GM19324 (cell line): ENCODE data around the gene ZSCAN10.
"Not testable (repeated sequence)": the region's sequence is repeated elsewhere in the genome, so short reads cannot be mapped to it uniquely, and the experiment has no call there.

ENCODE experiments used
- ATAC-seq: cut with Tn5 transposase; IDR thresholded peaks from one replicate; pipeline ENCODE4 v1.9.1; 2021; ENCODE audit warnings: mild to moderate bottlenecking, moderate library complexity; ENCODE audit not compliant: unreplicated experiment, low FRiP score

ZSCAN10 gene

DNA sequence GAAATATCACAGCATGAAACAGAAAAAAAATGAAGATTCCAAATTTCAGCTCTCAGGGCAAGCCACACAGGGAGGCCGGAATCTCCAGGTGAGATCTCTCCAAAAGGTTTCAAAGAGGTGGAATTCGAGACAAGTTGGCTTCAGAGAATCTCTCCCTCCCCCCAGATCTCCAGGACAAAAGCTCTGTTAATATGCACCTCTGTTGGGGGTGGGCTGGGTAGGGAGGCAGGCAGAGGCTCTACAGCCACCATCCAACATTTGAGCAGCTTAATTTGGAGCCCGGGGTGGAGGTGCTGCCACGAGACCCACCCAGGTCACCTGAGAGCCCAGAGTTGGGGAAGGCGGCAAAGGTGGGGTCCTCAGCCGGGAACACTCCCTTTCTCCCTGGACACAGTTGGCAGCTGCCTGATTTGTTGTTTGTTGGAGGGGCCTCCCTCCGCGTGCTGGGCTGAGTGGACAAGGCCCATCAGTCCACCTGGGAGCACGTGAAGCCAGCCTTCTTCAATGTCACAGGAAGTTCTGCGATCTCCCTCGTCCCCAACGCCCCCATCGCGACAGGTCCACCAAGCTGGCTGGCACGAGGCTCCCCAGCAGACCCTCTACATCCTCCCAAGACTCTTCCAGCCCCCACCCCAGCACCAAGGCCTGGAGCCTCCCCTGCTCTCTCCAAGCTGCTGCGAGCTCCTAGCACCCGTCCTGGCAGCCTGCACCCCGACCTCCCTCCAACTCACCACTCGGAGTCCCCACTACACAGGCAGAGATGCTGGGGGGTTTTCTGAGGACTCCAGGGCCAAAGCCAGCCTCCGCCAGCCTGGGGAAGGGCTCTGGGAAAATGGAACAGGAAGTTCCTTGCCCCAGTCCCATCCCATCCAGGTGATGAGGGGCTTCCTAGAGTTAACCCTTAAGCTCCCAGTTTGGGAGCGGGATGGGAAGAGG is at the start of gene ZSCAN10:
ZSCAN10 (minus strand) TSS at position 836 of the 936 bp plus-strand sequence. CDS start 6,357 bp downstream, outside the sequence.
- no peak for ATAC-seq

DNA sequence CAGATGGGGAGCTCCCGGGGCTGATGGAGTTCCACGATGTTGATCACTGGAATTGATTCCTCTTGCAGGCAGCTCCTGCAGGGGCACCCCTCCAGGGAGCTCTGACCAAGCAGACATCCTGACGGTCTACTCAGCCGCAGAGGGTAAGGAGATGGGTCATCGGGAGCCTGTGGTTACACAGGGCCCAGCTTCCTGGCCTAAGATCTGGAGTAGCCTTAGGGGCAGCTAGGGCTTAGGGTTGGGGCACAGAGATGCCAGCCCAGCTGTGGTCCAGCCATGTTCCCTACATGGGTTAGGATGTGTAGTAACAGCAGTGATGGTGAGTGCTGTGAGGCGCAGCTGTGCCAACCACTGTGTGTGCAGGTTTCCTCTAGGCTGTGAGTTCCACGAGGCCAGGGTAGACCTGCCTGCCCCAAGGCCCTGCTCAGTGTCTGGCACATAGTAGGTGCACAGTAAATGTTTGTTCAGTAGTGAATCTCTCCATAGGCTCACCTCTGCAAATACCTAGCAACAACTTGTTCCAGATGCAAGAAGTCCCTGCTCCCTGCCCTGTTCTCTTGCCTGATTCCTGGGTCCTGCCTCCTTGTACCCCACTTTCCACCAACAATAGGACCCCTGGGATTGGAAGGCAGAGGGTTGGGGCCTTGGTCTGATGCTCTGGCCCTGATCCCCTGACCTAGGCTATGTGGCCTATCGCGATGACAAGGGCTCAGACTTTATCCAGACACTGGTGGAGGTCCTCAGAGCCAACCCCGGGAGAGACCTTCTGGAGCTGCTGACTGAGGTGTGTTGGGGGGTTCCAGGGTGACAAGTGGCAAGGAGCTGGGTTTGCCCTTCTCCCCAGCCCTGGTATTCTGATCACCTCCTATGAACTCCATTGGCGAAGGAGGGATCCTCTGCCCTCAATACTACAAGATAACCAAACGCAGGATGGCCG is 49.4 kb upstream of the ZSCAN10 start:
- no peak for ATAC-seq

DNA sequence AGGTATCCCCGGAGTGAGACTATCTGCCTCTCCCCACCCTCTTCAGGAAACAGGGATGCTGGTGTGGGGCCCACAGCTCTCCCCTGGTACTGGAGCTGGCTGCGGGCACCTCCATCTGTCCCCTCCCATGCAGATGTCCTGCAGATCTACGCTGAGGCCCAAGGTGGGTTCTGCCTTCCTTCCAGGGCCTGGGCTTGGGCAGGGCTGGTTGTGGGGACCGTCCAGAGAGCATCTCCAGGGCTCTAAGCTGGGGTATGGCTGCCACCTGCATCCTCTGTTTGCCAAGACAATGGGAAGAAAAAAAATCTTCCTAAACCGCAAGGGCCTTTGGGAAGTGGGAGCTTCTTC is 48.6 kb upstream of the ZSCAN10 start:
- no peak for ATAC-seq

DNA sequence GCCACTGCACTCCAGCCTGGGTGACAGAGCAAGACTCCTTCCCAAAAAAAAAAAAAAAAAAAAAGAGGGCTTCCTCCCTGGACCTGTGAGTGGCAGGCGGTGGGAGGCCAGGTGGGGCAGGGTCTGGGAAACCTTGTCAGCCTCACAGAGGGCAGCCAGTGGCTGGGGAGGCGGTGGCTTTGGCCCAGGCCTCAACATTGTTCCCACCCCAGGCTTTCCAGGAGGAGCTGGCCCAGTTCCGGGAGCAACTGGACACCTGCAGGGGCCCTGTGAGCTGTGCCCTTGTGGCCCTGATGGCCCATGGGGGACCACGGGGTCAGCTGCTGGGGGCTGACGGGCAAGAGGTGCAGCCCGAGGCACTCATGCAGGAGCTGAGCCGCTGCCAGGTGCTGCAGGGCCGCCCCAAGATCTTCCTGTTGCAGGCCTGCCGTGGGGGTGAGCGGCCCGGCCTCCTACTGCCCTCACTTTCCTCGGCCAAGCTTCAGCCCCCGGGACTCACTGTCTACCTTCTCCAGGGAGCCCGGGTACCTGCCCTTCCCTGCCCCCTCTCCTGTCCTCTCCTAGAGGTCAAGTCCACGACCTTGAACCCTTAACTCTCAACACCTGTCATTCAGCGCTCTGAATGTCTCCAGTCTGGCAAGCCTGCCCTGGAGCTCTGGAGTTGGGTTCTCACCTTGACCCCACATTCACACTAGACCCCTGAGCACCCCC is 48.1 kb upstream of the ZSCAN10 start:
- no peak for ATAC-seq

DNA sequence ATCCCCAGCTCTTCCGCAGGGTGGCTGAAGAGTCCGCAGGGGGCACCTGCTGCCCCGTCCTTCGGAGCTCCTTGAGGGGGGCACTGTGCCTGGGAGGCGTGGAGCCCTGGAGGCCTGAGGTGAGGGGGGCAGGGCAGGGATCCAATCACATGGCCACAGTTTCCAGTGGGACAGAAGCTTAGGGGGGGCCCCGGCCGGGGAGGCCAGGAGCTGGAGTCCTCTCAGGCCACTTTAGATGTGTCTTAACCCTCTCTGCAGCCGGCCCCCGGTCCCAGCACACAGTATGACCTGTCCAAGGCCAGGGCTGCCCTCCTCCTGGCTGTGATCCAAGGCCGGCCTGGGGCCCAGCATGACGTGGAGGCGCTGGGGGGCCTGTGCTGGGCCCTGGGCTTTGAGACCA is 46.6 kb upstream of the ZSCAN10 start:
- no peak for ATAC-seq

DNA sequence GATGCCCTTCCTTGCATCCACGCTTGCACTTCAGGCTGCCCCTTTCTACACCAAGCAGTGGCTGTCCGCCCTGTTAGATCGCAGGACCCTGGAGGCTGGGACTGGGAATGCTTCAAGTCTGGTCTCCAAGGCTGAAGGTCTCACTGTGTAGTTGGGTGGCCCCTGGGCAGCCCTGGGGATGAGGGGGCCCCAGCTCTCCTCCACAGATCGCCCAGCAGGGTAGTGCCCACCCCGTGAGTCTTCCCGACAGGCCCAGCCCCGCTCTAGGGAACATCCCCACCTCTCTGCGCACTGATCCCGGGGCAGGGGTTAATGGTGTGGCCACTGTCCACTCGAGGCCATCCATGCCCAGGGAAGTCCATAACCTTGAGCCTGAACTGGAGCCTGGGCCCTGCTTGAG is 46.1 kb upstream of the ZSCAN10 start:
- no peak for ATAC-seq

DNA sequence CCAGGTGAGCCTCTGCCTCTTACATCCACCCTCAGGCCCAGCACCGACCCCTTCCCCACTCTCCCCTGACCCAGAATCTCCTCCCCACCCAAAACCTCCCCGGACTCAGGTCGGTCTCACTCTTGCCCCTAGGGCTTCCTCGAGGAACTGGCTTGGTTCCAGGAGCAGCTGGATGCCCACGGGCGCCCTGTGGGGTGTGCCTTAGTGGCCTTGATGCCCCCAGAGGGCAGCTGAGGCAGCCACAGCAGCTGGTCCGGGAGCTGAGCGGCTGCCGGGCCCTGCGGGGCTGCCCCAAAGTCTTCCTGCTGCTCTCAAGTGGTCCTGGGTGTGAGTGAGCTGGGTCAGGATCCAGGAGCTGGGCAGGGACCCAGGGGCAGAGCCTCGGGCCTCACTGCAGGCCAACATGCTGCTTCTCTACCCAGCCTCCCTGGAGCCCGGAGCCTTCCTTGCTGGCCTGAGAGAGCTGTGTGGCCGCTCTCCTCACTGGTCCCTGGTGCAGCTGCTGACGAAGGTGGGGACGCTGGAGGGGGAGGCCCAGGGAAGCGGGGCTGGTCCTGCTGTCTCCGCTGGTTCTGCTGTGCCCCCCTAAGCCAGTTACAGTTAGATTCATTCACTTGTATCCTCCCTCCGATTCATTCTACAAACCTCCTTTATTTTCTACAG is 45.4 kb upstream of the ZSCAN10 start:
- ATAC-seq = no peak

DNA sequence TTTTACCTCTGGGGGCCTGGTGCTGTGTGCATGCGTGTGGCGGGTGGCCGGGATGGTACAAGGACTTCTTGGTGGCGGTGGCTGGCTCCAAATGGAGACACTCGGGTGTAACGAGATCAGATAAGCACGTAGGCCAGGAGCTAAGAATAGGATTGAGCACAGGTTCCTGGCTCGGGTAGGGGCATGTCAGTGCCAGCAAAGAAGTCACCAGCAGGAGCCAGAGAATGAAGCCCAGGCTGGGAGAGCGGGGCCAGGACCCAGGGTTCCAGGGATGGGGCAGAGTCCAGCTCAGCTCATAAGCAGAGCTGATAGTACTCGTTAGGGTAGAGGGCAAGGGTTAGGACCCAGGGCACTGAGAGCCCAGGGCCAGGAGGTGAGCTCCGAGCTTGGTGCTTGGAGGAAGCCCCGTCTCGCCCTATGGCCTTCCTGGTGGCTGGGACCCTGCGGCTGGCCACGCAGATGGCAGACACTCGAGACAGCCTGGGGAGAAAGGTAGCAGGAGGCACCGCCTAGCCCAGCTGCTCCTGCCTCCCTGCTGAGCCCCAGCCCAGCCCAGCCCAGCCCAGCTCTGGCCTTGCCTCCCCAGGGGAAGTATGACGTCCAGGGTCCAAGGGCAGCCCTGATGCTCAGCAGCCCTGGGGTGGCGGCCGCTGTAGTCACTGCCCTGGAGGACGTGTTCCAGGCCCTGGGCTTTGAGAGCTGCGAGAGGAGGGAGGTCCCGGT is 44.7 kb upstream of the ZSCAN10 start:
- no peak for ATAC-seq

DNA sequence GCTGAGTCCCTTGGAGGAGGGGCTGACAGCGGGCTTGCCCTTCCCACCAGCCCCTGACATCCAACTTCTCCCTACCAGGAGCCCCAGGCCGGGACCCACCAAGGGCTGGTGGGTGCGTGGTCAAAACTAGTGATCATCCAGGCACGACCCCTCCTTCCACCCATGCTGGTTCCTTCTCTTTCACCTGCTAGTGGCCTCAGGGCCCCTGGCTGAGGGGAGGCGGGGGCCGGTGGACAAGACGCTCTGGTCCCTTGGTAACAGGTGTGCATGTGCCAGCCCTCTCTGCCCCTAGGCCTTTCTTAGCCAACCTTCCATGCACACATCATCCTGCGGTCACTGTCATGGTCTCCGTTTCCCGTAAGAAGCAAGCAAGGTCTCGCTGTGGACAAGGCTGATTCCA is 44.1 kb upstream of the ZSCAN10 start:
- no peak for ATAC-seq

DNA sequence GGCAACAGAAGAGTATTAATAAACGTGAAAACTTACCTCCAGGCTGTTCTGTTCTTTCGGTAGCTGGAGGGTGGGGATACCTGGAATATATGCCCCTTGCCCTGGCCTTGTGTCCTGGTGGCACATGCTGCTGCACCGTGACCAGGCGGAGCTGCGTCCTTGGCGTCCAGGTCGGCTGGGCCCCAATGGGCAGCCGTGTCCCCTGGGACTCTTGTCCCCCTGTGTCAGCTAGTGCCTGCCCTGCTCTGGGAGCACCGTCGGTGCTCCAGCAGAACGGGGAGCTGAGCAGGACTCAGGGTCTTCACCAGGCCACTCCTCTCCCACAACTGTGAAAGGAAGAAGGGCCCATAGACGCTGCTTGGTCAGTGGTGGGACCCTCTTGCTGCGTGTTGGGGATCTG is 43.7 kb upstream of the ZSCAN10 start:
- ATAC-seq = no peak

DNA sequence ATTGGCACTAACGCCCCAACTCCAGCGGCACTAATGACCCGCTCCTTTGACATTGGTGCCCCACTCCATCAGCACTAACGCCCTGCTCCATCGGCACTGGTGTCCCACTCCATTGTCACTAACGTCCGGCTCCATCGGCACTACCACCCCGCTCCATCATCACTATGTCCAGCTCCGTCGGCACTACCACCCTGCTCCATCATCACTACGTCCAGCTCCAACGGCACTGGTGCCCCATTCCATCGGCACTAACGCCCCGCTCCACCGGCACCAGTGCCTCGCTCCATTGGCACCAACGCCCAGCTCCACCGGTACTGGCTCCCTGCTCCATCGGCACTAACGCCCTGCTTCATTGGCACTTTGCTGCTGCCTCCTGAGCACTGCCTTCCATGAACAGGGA is 43.2 kb upstream of the ZSCAN10 start:
- no peak for ATAC-seq

DNA sequence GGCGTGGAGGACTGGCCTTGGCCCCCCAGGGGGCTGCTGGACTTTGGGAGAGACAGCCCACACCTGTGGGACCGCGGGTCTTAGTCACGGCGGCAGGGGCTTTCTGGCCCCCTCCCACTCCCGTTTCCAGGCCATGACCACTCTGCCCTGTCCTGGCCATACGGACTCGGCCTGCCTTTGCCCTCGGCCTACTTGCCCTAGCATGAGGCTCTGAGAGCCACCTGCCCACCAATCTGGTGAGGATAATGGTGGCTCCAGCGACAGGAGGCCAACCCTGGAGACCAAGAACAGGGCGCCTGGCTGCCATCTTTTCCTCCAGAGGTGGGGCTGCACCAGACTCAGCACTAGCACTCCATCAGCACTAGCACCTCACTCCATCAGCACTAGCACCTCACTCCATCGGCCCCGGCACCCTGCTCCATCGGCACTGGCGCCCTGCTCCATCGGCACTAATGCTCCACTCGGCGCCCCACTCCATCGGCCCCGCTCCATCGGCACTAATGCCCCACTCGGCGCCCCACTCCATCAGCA is 42.8 kb upstream of the ZSCAN10 start:
- ATAC-seq = no peak

DNA sequence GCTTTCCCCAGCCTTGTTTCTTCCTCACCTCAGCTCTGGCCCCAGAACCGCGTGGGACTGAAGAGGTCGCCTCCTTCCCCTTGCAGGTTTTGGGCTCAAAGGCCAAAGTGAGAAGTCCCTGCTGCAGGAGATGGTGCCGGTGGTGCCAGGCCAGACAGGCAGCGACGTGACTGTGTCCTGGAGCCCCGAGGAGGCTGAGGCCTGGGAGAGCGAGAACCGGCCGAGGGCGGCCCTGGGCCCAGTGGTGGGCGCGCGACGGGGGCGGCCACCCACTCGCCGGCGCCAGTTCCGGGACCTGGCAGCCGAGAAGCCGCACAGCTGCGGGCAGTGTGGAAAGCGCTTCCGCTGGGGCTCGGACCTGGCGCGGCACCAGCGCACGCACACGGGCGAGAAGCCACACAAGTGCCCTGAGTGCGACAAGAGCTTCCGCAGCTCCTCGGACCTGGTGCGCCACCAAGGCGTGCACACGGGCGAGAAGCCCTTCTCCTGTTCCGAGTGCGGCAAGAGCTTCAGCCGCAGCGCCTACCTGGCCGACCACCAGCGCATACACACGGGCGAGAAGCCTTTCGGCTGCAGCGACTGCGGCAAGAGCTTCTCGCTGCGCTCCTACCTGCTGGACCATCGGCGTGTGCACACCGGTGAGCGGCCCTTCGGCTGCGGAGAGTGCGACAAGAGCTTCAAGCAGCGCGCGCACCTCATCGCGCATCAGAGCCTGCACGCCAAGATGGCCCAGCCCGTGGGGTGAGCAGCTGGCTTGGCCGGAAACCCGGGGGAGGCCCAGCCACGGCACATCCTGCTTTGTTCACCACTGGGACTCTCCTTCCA is 41.7 kb upstream of the ZSCAN10 start:
- ATAC-seq = no peak

DNA sequence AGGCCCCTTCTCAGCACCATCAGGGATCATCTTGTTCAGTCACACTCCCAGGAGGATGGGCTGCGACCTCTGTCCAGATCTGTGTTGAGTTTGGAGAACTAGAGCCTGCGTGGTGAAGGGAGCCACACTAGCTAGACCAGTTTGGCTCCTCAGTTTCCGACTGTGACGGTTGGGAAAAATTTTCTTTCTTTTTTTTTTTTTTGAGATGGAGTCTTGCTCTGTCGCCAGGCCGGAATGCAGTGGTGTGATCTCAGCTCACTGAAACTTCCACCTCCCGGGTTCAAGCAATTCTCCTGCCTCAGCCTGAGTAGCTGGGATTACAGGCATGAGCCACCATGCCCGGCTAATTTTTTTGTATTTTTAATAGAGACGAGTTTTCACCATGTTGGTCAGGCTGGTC is 40.5 kb upstream of the ZSCAN10 start:
- not testable (repeated sequence) for ATAC-seq

DNA sequence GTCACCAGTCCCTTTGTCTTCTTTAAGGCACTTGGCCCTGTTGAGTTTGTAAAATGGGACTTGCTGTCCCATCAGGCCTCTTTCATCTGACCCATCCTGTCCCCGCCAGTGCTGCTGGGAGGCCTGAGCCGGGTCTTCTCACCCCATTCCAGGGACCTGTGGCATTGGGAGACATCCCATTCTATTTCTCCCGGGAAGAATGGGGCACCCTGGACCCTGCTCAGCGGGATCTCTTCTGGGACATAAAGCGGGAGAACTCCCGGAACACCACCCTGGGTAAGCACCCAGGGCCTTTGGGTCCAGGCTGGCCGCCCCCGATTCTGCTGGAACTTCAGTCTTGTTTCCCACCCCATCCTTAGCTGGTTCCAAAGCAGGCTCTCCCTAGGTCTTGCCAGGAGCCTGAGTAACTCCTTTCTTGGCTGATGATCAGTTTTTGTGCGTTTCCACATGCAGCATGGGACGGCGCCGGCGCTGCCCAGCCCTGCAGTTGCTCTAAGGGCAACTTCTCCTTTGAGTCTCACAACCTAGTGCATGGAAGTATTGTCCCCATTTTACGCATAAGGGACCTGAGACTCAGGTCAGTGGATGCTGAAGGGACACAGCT is 39.8 kb upstream of the ZSCAN10 start:
- ATAC-seq = no peak

DNA sequence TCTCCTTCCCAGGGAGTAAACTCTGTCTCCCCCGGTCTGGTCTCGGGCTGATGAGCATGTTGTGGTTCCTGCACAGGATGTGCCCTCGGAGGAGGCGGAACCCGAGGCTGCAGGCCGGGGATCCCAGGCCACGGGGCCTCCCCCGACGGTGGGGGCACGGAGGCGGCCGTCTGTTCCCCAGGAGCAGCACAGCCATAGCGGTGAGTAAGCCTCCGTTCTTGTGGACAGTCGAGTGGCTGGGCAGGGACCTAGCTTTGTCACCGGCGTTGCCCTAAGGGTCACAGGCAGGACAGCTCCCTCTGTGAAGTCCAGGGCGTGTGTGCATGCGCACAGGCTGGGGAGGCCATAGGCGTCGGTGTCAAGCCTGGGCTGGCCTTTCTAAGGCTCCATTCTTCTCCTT is 39.2 kb upstream of the ZSCAN10 start:
- no peak for ATAC-seq

DNA sequence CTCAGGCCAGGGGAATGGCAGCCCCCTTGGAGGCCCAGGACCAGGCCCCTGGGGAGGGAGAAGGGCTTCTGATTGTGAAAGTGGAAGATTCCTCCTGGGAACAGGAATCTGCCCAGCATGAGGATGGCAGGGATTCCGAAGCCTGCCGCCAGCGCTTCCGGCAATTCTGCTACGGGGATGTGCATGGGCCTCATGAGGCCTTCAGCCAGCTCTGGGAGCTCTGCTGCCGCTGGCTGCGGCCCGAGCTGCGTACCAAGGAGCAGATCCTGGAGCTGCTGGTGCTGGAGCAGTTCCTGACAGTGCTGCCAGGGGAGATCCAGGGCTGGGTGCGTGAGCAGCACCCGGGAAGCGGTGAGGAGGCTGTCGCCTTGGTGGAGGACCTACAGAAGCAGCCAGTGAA is 38.2 kb upstream of the ZSCAN10 start:
- no peak for ATAC-seq

DNA sequence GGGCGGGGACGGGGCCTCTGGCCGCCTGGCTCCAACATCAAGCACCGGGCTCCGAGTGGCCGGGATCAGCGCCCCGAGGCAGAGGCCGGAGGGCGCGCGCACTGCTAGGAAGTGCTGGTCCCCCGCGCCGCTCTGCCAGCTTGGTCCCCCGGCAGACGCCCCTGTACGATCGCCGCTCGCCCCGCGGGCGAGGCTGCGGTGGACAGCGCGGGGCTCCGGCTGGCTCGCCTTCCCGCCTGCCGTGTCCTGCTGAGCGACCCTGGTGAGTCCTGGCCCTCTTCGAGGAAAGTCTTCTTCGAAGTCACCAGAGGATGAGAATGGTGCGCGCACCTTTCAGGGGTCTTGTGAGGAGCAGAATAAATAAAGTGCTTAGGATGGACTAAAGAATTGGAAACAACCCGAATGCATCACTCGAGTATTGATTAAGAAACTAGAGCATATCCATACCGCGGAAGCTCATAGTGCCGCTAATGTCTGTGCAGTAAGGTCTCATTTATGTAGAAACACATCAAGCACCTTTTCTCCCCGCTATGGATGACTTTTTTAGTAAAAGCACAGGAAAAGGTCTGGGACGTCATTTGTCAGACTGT is 36.1 kb upstream of the ZSCAN10 start:
- ATAC-seq = no peak
